Keratinocyte (primary cell): ENCODE measurements around the gene HMCN1. TPM values are rescaled to one million over a fixed set of nuclear protein-coding genes. Genes with fewer than 3 reads are reported as not detected.

ENCODE experiments used
- DNase-seq: peaks from one replicate; pipeline ENCODE4 v3.0.0-alpha.2; 2011; ENCODE audit warnings: low read depth, missing footprints, low spot score
- FAIRE-seq: peaks from 2 replicates; lab custom pipeline; 2011; peaks lifted over from hg19 to GRCh38; lab: Jason Lieb, UNC
- H2AFZ ChIP-seq: 2 replicates; pipeline ENCODE4 v1.6.0; 2012; ENCODE audit warnings: low read length, control low read depth, inconsistent platforms; ENCODE audit not compliant: control insufficient read depth
- H3K27ac ChIP-seq: 2 replicates; pipeline ENCODE4 v1.5.1; 2011; ENCODE audit warnings: low read length; ENCODE audit not compliant: control insufficient read depth, insufficient read depth
- H3K27me3 ChIP-seq: 3 replicates; pipeline ENCODE4 v1.6.0; 2011; ENCODE audit warnings: low read length; ENCODE audit not compliant: control insufficient read depth, insufficient read depth; ENCODE audit errors: extremely low read depth
- H3K36me3 ChIP-seq, 2 experiments: 2 replicates in 1 of 2; 3 replicates in 1 of 2; pipeline ENCODE4 v1.5.1; 2011; ENCODE audit warnings: low read length in 2 of 2, mild to moderate bottlenecking in 1 of 2; ENCODE audit not compliant: control insufficient read depth in 2 of 2, insufficient read depth in 2 of 2; ENCODE audit errors: extremely low read depth in 1 of 2
- H3K4me1 ChIP-seq: 3 replicates; pipeline ENCODE4 v1.5.1; 2011; ENCODE audit warnings: low read length; ENCODE audit not compliant: control insufficient read depth, insufficient read depth; ENCODE audit errors: extremely low read depth
- H3K4me2 ChIP-seq: 3 replicates; pipeline ENCODE4 v1.6.0; 2011; ENCODE audit warnings: low read depth, low read length; ENCODE audit not compliant: control insufficient read depth, insufficient read depth; ENCODE audit errors: extremely low read depth
- H3K4me3 ChIP-seq, 3 experiments: fragments of 200-600 bp in 1 of 3; sonication (generic) in 1 of 3; 2 replicates in 2 of 3; 3 replicates in 1 of 3; pipeline ENCODE4 v1.5.1; 2011 to 2016; ENCODE audit warnings: low read length in 3 of 3, mild to moderate bottlenecking in 3 of 3, control low read depth in 2 of 3, inconsistent platforms in 1 of 3, low read depth in 1 of 3, mixed read lengths in 1 of 3, mixed run types in 1 of 3, moderate library complexity in 1 of 3; ENCODE audit not compliant: control insufficient read depth in 2 of 3, insufficient read depth in 2 of 3; ENCODE audit errors: extremely low read depth in 1 of 3
- H3K79me2 ChIP-seq: 2 replicates; pipeline ENCODE4 v1.6.0; 2012; ENCODE audit warnings: low read length; ENCODE audit not compliant: control insufficient read depth, insufficient read depth
- H3K9ac ChIP-seq: 3 replicates; pipeline ENCODE4 v1.6.0; 2011; ENCODE audit warnings: low read length; ENCODE audit not compliant: control insufficient read depth, insufficient read depth; ENCODE audit errors: extremely low read depth
- H3K9me1 ChIP-seq: 3 replicates; pipeline ENCODE4 v1.6.0; 2011; ENCODE audit warnings: low read length; ENCODE audit not compliant: control insufficient read depth, insufficient read depth; ENCODE audit errors: extremely low read depth
- H3K9me3 ChIP-seq: 2 replicates; pipeline ENCODE4 v1.5.1; 2012; ENCODE audit warnings: low read depth, low read length; ENCODE audit not compliant: control insufficient read depth
- H4K20me1 ChIP-seq: 3 replicates; pipeline ENCODE4 v1.6.0; 2011; ENCODE audit warnings: low read length; ENCODE audit not compliant: control insufficient read depth, insufficient read depth; ENCODE audit errors: extremely low read depth
- EZH2 ChIP-seq: IDR thresholded peaks from one replicate; pipeline ENCODE4 v1.6.1; 2012; ENCODE audit warnings: inconsistent platforms, mild to moderate bottlenecking, low read length, moderate library complexity
- dilution Hi-C: fragments of 300-500 bp; cut with MboI; formaldehyde crosslinking; loops from one replicate; pipeline ENCODE4 v1.7.0; 2020; ENCODE audit warnings: low sequenced_read_pairs; ENCODE audit not compliant: extremely low pct_ligation_motif_present
- polyA plus RNA-seq, 5 experiments: library from polyadenylated mRNA; depleted of rRNA in 3 of 5; stranded (reverse) in 3 of 5; stranded (forward) in 1 of 5; unstranded in 1 of 5; fragments of >200 nt; gene quantifications; 1 replicate in 1 of 5; 2 replicates in 3 of 5; 3 replicates in 1 of 5; pipeline versions ENCODE4 v1.2.1 to v1.2.3, GENCODE V29; 2011 to 2012; ENCODE audit warnings: missing spikeins in 2 of 5, low read depth in 1 of 5, low replicate concordance in 1 of 5
- TF ChIP-seq, protein P1 (sequence below), 3 experiments: IDR thresholded peaks in 1 of 3; conservative IDR thresholded peaks in 1 of 3; optimal IDR thresholded peaks in 1 of 3; 2 replicates in 2 of 3; 3 replicates in 1 of 3; pipeline versions ENCODE3 to v1.5.1; 2011; ENCODE audit warnings: low read length in 3 of 3, mild to moderate bottlenecking in 3 of 3, moderate library complexity in 2 of 3, control low read depth in 1 of 3, inconsistent platforms in 1 of 3; ENCODE audit not compliant: insufficient read depth in 2 of 3; ENCODE audit errors: extremely low read depth in 1 of 3

HMCN1 gene
- polyA plus RNA-seq, 1 donor (not counting 4 experiments of a cell fraction or from before 2014, with no cell fraction given), result 1.8 TPM

DNA sequence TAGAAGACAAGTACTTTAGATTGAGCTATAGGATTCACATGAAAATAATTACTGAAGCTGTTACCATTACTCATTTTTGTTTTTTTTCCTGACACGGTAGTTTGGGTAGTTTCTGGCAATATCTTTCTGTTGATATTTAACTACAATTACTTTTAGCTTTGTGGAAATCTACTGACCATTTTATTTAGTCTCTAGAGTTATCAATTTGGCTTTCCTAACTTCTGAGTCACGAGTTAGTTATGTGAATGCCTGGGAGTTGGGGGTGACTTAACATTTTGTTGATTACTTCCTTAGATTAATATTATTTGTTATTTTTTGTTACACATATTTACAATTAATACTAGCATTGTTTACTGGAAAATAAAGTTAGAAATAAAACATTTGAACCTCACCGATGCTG, 160.6 kb downstream of the HMCN1 start:
- Histone ChIP-seq H3K27ac (no peak overlapping the region), H3K9me3 (no peaks in the 10 kb centered on the region), H3K27me3 (no peaks in the 10 kb centered on the region), H2AFZ (no peak overlapping the region), H3K4me3 (no peak overlapping the region), H3K9me1 (no peaks in the 10 kb centered on the region), H3K4me2 (no peak overlapping the region), H3K79me2 (no peaks in the 10 kb centered on the region), H3K36me3 (no peaks in the 10 kb centered on the region), H3K9ac (no peak overlapping the region), H4K20me1 (no peaks in the 10 kb centered on the region), H3K4me1 (no peaks in the 10 kb centered on the region)
- FAIRE-seq (no peak), DNase-seq (no peak)
- dilution Hi-C loops, result no loop called here
- no peak for TF ChIP-seq EZH2
- TF ChIP-seq, protein P1, sequence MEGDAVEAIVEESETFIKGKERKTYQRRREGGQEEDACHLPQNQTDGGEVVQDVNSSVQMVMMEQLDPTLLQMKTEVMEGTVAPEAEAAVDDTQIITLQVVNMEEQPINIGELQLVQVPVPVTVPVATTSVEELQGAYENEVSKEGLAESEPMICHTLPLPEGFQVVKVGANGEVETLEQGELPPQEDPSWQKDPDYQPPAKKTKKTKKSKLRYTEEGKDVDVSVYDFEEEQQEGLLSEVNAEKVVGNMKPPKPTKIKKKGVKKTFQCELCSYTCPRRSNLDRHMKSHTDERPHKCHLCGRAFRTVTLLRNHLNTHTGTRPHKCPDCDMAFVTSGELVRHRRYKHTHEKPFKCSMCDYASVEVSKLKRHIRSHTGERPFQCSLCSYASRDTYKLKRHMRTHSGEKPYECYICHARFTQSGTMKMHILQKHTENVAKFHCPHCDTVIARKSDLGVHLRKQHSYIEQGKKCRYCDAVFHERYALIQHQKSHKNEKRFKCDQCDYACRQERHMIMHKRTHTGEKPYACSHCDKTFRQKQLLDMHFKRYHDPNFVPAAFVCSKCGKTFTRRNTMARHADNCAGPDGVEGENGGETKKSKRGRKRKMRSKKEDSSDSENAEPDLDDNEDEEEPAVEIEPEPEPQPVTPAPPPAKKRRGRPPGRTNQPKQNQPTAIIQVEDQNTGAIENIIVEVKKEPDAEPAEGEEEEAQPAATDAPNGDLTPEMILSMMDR (optimal IDR thresholded peaks at IDR 0.05 in 1 of 3, IDR thresholded peaks at IDR 0.05 in 1 of 3, conservative IDR thresholded peaks at IDR 0.05 in 1 of 3; ENCODE audit: extremely low read depth in 1 of 3, insufficient read depth in 2 of 3, low read length in 3 of 3), result no peak

DNA sequence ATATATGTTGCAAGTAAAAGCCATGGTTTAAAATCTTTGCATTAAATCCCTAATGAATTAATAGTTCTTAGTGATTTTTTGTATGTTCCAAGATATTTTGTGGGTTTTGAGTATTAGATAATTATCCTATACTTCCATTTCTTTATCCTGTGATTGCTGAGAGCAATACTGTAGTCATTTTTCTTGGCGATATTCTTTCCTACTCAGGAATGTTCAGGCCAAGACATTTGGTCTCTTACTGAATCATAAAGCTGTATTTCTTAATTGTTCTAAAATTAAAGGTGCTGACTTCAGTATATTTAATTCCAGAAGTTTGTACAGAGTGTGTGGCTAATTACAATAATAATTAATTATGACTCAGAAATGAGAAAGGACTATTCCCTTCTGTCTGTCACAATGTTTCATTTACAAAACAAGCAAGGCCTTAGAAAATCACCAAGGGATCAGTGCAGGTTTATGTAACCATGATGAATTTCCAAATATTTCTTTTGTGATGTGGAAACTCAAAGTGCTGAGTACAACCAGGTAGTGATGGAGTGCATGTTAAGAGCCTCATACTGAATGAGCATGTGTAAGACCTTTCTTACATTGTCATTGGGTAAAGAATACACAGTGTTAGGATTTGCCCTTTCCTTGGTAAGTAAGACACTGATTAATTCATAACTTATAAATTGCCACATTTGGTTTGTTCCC, 161.2 kb downstream of the HMCN1 start:
- Histone ChIP-seq H3K9me3 (no peaks in the 10 kb centered on the region), H3K27me3 (no peaks in the 10 kb centered on the region), H4K20me1 (no peaks in the 10 kb centered on the region), H3K4me1 (no peaks in the 10 kb centered on the region), H3K79me2 (no peaks in the 10 kb centered on the region), H3K27ac (no peak overlapping the region), H3K4me2 (no peak overlapping the region), H3K9ac (no peak overlapping the region), H2AFZ (no peak overlapping the region), H3K36me3 (no peaks in the 10 kb centered on the region), H3K9me1 (no peaks in the 10 kb centered on the region), H3K4me3 (no peak overlapping the region)
- TF ChIP-seq, protein P1 (optimal IDR thresholded peaks at IDR 0.05 in 1 of 3, IDR thresholded peaks at IDR 0.05 in 1 of 3, conservative IDR thresholded peaks at IDR 0.05 in 1 of 3; ENCODE audit: extremely low read depth in 1 of 3, insufficient read depth in 2 of 3, low read length in 3 of 3), result no peak
- DNase-seq, result no peak
- dilution Hi-C loops, result no loop called here
- no peak for FAIRE-seq
